HEK293T (cell line): ENCODE data around the gene ENO2.

Experiments used
- CTBP1 ChIP-seq: fragments of 450-650 bp; IDR thresholded peaks from 2 replicates; pipeline ENCODE4 v1.6.1; 2016; ENCODE audit warnings: borderline replicate concordance
- FOXA1 ChIP-seq: fragments of 450-650 bp; IDR thresholded peaks from 2 replicates; pipeline ENCODE4 v1.6.1; 2016; ENCODE audit warnings: mild to moderate bottlenecking
- FOXK2 ChIP-seq: fragments of 450-650 bp; IDR thresholded peaks from 2 replicates; pipeline ENCODE4 v1.6.1; 2016; ENCODE audit warnings: mild to moderate bottlenecking
- FOXM1 ChIP-seq: fragments of 450-650 bp; IDR thresholded peaks from 2 replicates; pipeline ENCODE4 v1.6.1; 2017; ENCODE audit warnings: mild to moderate bottlenecking, borderline replicate concordance
- HDGF ChIP-seq: fragments of 450-650 bp; IDR thresholded peaks from 2 replicates; pipeline ENCODE4 v1.6.1; 2017; ENCODE audit warnings: antibody characterized with exemption, borderline replicate concordance
- SUZ12 ChIP-seq: fragments of 450-650 bp; IDR thresholded peaks from 2 replicates; pipeline ENCODE4 v1.6.1; 2016; ENCODE audit warnings: mild to moderate bottlenecking
- TARDBP ChIP-seq: fragments of 450-650 bp; IDR thresholded peaks from 2 replicates; pipeline ENCODE4 v1.6.1; 2016
- ZNF384 ChIP-seq: fragments of 450-650 bp; IDR thresholded peaks from 2 replicates; pipeline ENCODE4 v1.6.1; 2016

DNA sequence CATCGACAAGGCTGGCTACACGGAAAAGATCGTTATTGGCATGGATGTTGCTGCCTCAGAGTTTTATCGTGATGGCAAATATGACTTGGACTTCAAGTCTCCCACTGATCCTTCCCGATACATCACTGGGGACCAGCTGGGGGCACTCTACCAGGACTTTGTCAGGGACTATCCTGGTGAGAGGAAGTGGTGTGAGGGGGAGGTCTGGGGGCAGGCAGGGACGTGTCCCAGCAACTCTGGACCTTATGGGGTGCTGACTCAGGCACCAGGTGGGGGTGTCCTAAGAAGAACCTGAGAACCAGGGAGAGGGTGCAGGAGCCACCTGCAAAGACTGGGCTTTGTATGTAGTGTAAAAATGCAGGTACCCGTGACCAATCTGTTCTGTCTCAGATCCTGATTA lies 5.2 kb downstream of the ENO2 start:
- TF ChIP-seq HDGF (no peak), FOXK2 (no peak), SUZ12 (no peak), CTBP1 (no peak), FOXM1 (no peak), FOXA1 (no peak), TARDBP (no peak), ZNF384 (no peak)
